Thoracic aorta (tissue), 2 donors: Measurements from ENCODE around the gene TUBB3. TPM values are rescaled to one million over a fixed set of nuclear protein-coding genes. Genes with fewer than 3 reads are reported as not detected.
"Not testable (repeated sequence)": the region's sequence is repeated elsewhere in the genome, so short reads cannot be mapped to it uniquely, and the experiment has no call there.

Source experiments
- ATAC-seq: fragments of 150-250 bp; one replicate; pipeline ENCODE4 v1.8.0; 2017; ENCODE audit warnings: low read depth; ENCODE audit not compliant: insufficient number of reproducible peaks, low FRiP score
- DNase-seq: peaks from one replicate; pipeline ENCODE4 v3.0.0-alpha.2; 2020; ENCODE audit warnings: low spot score
- H3K27ac ChIP-seq, 2 donors: fragments of 200-600 bp; sonication (generic); 1 replicate in 1 of 2; 2 replicates in 1 of 2; pipeline ENCODE4 v1.5.1; 2016; ENCODE audit warnings: mild to moderate bottlenecking in 2 of 2, moderate library complexity in 2 of 2
- H3K27me3 ChIP-seq: fragments of 200-600 bp; sonication (generic); replicated peaks from 2 replicates; pipeline ENCODE4 v1.6.0; 2016; ENCODE audit warnings: mild to moderate bottlenecking; ENCODE audit not compliant: insufficient read depth
- H3K36me3 ChIP-seq: fragments of 200-600 bp; sonication (generic); one replicate; pipeline ENCODE4 v1.5.1; 2016
- H3K4me1 ChIP-seq, 2 donors: fragments of 200-600 bp; sonication (generic); 1 replicate in 1 of 2; 2 replicates in 1 of 2; pipeline versions ENCODE4 v1.5.1 to v1.6.0; 2016; ENCODE audit warnings: low read depth in 2 of 2, mild to moderate bottlenecking in 1 of 2; ENCODE audit not compliant: control insufficient read depth in 1 of 2
- H3K4me3 ChIP-seq: fragments of 200-600 bp; sonication (generic); 2 replicates; pipeline ENCODE4 v1.5.1; 2016; ENCODE audit warnings: mild to moderate bottlenecking
- H3K9me3 ChIP-seq: fragments of 200-600 bp; sonication (generic); 2 replicates; pipeline ENCODE4 v1.5.1; 2016
- CTCF ChIP-seq: fragments of 200-600 bp; sonication (generic); IDR thresholded peaks from one replicate; pipeline ENCODE4 v1.5.1; 2019; ENCODE audit warnings: antibody characterized with exemption
- total RNA-seq, 2 donors: library from RNA; depleted of rRNA; stranded (reverse); fragments of >200 nt; gene quantifications; one replicate each; pipeline versions ENCODE4 v1.1.0 to v1.2.3, GENCODE V29; 2016

Gene TUBB3
- total RNA-seq, 2 donors from 2014 or later, result 4.2 to 18.0 TPM

- Histone ChIP-seq H3K4me1 (peaks cover 3 to 4% of the 10 kb centered on the region in 2 donors), H3K4me3 (no peak overlapping the region), H3K27ac (no peak overlapping the region), H3K27me3 (no peaks in the 10 kb centered on the region), H3K36me3 (peaks cover 22% of the 10 kb centered on the region), H3K9me3 (no peaks in the 10 kb centered on the region)
- ATAC-seq (no peak), DNase-seq (no peak)
- TF ChIP-seq CTCF, result no peak
Measured at GRCh38 chr16:89912627-89913026, 10.5 kb upstream of the TUBB3 start.

- Histone ChIP-seq H3K36me3 (peaks cover 21% of the 10 kb centered on the region), H3K4me3 (no peak overlapping the region), H3K4me1 (peaks cover 11 to 14% of the 10 kb centered on the region in 2 donors), H3K27me3 (no peaks in the 10 kb centered on the region), H3K9me3 (no peaks in the 10 kb centered on the region), H3K27ac (no peak overlapping the region)
- ATAC-seq (no peak), DNase-seq (no peak)
- TF ChIP-seq CTCF, result no peak
Measured at GRCh38 chr16:89913408-89914387, 9.4 kb upstream of the TUBB3 start.

- ATAC-seq, H3K4me3 ChIP-seq, DNase-seq, H3K27me3 ChIP-seq, H3K9me3 ChIP-seq, H3K27ac ChIP-seq: not testable (repeated sequence)
- H3K36me3 ChIP-seq, result peaks cover 11% of the 10 kb centered on the region
- H3K4me1 ChIP-seq, result peaks cover 12 to 20% of the 10 kb centered on the region in 2 donors
Measured at GRCh38 chr16:89914642-89915285, 8.4 kb upstream of the TUBB3 start.

GRCh38 chr16:89915303-89916232, 7.6 kb upstream of the TUBB3 start:
- no peak for DNase-seq
- TF ChIP-seq CTCF, result no peak

GRCh38 chr16:89917773-89918452, 5.2 kb upstream of the TUBB3 start:
- Histone ChIP-seq H3K27me3 (no peaks in the 10 kb centered on the region), H3K27ac (no peak overlapping the region), H3K4me1 (peaks cover 16 to 50% of the 10 kb centered on the region in 2 donors), H3K36me3 (no peaks in the 10 kb centered on the region), H3K9me3 (no peaks in the 10 kb centered on the region), H3K4me3 (peak overlapping the region; percentile 66)
- DNase-seq (no peak), ATAC-seq (peak; percentile 17)
- no peak for TF ChIP-seq CTCF

More at GRCh38 chr16:89915303-89916232, 7.6 kb upstream of the TUBB3 start:
- H3K27ac ChIP-seq, result no peak overlapping the region
- H3K36me3 ChIP-seq, result peaks cover 9% of the 10 kb centered on the region
- no peaks in the 10 kb centered on the region for H3K9me3 ChIP-seq
- peaks cover 12 to 26% of the 10 kb centered on the region in 2 donors for H3K4me1 ChIP-seq
- H3K4me3 ChIP-seq, result no peak overlapping the region
- no peaks in the 10 kb centered on the region for H3K27me3 ChIP-seq
- no peak for ATAC-seq
